Thyroid gland (tissue), 4 donors: ENCODE measurements around the gene NR3C2.

ENCODE experiments used
- CTCF ChIP-seq, 6 experiments: fragments of 200-600 bp in 3 of 6; fragments of 450-650 bp in 3 of 6; sonication (generic) in 3 of 6; IDR thresholded peaks; one replicate each; pipeline ENCODE4 v1.5.1; 2016 to 2019; ENCODE audit warnings: antibody characterized with exemption in 6 of 6, mild to moderate bottlenecking in 2 of 6, inconsistent platforms in 1 of 6, moderate library complexity in 1 of 6
- POLR2A ChIP-seq, 2 donors: fragments of 450-650 bp; IDR thresholded peaks; one replicate each; pipeline ENCODE4 v1.6.1; 2017; ENCODE audit warnings: antibody characterized with exemption in 2 of 2, mild to moderate bottlenecking in 2 of 2, moderate library complexity in 1 of 2

GRCh38 chr4:148074462-148074861 is 367.8 kb downstream of the NR3C2 start:
- TF ChIP-seq CTCF (IDR thresholded peaks at IDR 0.05) (no peak), POLR2A (IDR thresholded peaks at IDR 0.05) (no peak)
